Liver (tissue), 3 donors: ENCODE results near the gene ITGA5.

Experiments used
- ATF3 ChIP-seq: IDR thresholded peaks from 2 replicates; pipeline ENCODE4 v1.6.1; 2016; ENCODE audit warnings: antibody characterized with exemption
- CTCF ChIP-seq: fragments of 150-350 bp; IDR thresholded peaks from 2 replicates; pipeline ENCODE4 v1.5.1; 2017; ENCODE audit warnings: improper control_type of control experiment, low read depth, low read length; ENCODE audit not compliant: missing input control
- GABPA ChIP-seq, 2 donors: IDR thresholded peaks in 1 of 2; conservative IDR thresholded peaks in 1 of 2; 2 replicates each; pipeline ENCODE4 v1.6.1; 2016; ENCODE audit warnings: antibody characterized with exemption in 2 of 2, mild to moderate bottlenecking in 1 of 2, moderate library complexity in 1 of 2
- JUND ChIP-seq, 2 donors: IDR thresholded peaks; 2 replicates each; pipeline ENCODE4 v1.6.1; 2016; ENCODE audit warnings: antibody characterized with exemption in 2 of 2
- RXRA ChIP-seq, 2 donors: IDR thresholded peaks; 2 replicates each; pipeline ENCODE4 v1.6.1; 2017 to 2018; ENCODE audit warnings: antibody characterized with exemption in 2 of 2, mild to moderate bottlenecking in 1 of 2
- SP1 ChIP-seq: IDR thresholded peaks from 2 replicates; pipeline ENCODE4 v1.6.1; 2018; ENCODE audit warnings: antibody characterized with exemption, mild to moderate bottlenecking
- TAF1 ChIP-seq: conservative IDR thresholded peaks from 2 replicates; pipeline ENCODE4 v1.6.1; 2016; ENCODE audit warnings: antibody characterized with exemption, mild to moderate bottlenecking
- YY1 ChIP-seq: IDR thresholded peaks from 2 replicates; pipeline ENCODE4 v1.6.1; 2016; ENCODE audit warnings: antibody characterized with exemption, mild to moderate bottlenecking
- ZBTB33 ChIP-seq: IDR thresholded peaks from 2 replicates; pipeline ENCODE4 v1.6.1; 2016; ENCODE audit warnings: antibody characterized with exemption
- donor health status: healthy.
- donor health status: healthy.

- TF ChIP-seq TAF1: no peak
- TF ChIP-seq RXRA (IDR thresholded peaks at IDR 0.05): no peak
- no peak for TF ChIP-seq CTCF
- TF ChIP-seq GABPA (IDR thresholded peaks at IDR 0.05 in 1 of 2, conservative IDR thresholded peaks at IDR 0.05 in 1 of 2): no peak
- TF ChIP-seq ZBTB33: no peak
- no peak for TF ChIP-seq JUND (IDR thresholded peaks at IDR 0.05)
- TF ChIP-seq ATF3: no peak
- TF ChIP-seq SP1: no peak
- no peak for TF ChIP-seq YY1
Observed at GRCh38 chr12:54463034-54463433, 44.0 kb upstream of the ITGA5 start.
